ENCODE data around the gene LSAMP. TPM values are rescaled to one million over a fixed set of nuclear protein-coding genes. Genes with fewer than 3 reads are reported as not detected.

LSAMP gene
- total and polyA plus RNA-seq, 8 donors = 17.3 to 28.0 (median 26.0) TPM

- no peak for TF ChIP-seq CTCF (IDR thresholded peaks at IDR 0.05)
- Histone ChIP-seq H3K9me3 (no peaks in the 10 kb centered on the region), H3K4me3 (no peak overlapping the region), H3K4me1 (no peaks in the 10 kb centered on the region), H3K27ac (no peak overlapping the region), H3K27me3 (no peaks in the 10 kb centered on the region), H3K36me3 (no peaks in the 10 kb centered on the region)
- ATAC-seq = no peak
- intact Hi-C loops (cut with DNase I) = no loop called here
- no peak for DNase-seq
These were observed 122.4 kb downstream of the LSAMP start for GRCh38 chr3:116322750-116323375.

- Histone ChIP-seq H3K36me3 (no peaks in the 10 kb centered on the region), H3K27ac (no peak overlapping the region), H3K4me1 (no peaks in the 10 kb centered on the region), H3K9me3 (peaks cover 0 to 3% of the 10 kb centered on the region in 2 donors), H3K4me3 (no peak overlapping the region), H3K27me3 (no peaks in the 10 kb centered on the region)
- intact Hi-C loops (cut with DNase I) = no loop called here
- TF ChIP-seq CTCF (IDR thresholded peaks at IDR 0.05) = no peak
- ATAC-seq (no peak), DNase-seq (no peak)
These were observed 126.9 kb downstream of the LSAMP start for GRCh38 chr3:116318370-116318769.

- Histone ChIP-seq H3K36me3 (no peaks in the 10 kb centered on the region), H3K4me3 (no peak overlapping the region), H3K4me1 (no peaks in the 10 kb centered on the region), H3K27ac (no peak overlapping the region), H3K9me3 (peaks cover 0 to 3% of the 10 kb centered on the region in 2 donors), H3K27me3 (no peaks in the 10 kb centered on the region)
- intact Hi-C loops (cut with DNase I) = no loop called here
- DNase-seq (no peak), ATAC-seq (no peak)
- TF ChIP-seq CTCF (IDR thresholded peaks at IDR 0.05) = no peak
These were observed 128.5 kb downstream of the LSAMP start for GRCh38 chr3:116316771-116317170.

GRCh38 chr3:116314476-116314875 is 130.8 kb downstream of the LSAMP start:
- DNase-seq (no peak), ATAC-seq (no peak)

GRCh38 chr3:116306720-116307119 is 138.6 kb downstream of the LSAMP start:
- Histone ChIP-seq H3K9me3 (no peaks in the 10 kb centered on the region), H3K27ac (no peak overlapping the region), H3K4me1 (no peaks in the 10 kb centered on the region), H3K4me3 (no peak overlapping the region), H3K36me3 (no peaks in the 10 kb centered on the region), H3K27me3 (no peaks in the 10 kb centered on the region)
- no peak for TF ChIP-seq CTCF (IDR thresholded peaks at IDR 0.05)
- ATAC-seq (no peak), DNase-seq (no peak)
- intact Hi-C loops (cut with DNase I) = no loop called here

More at GRCh38 chr3:116314476-116314875, 130.8 kb downstream of the LSAMP start:
- H3K36me3 ChIP-seq = no peaks in the 10 kb centered on the region
- no peak for TF ChIP-seq CTCF (IDR thresholded peaks at IDR 0.05)
- H3K4me3 ChIP-seq = no peak overlapping the region
- no peak overlapping the region for H3K27ac ChIP-seq
- intact Hi-C loops (cut with DNase I) = no loop called here
- H3K4me1 ChIP-seq = no peaks in the 10 kb centered on the region
- H3K27me3 ChIP-seq = no peaks in the 10 kb centered on the region
- peaks cover 0 to 3% of the 10 kb centered on the region in 2 donors for H3K9me3 ChIP-seq

Measured in left lung (tissue), 10 donors.